Amniotic stem cell (primary cell): Measurements from ENCODE around the gene TMCC2.
"Not testable (repeated sequence)": the region's sequence is repeated elsewhere in the genome, so short reads cannot be mapped to it uniquely, and the experiment has no call there.

ENCODE experiments used
- DNase-seq: peaks from one replicate; lab custom pipeline; 2025; lab: John Stamatoyannopoulos, UW

The TMCC2 gene

GRCh38 chr1:205261946-205262691 lies 34.4 kb downstream of the TMCC2 start:
- peak; percentile 21 for DNase-seq

DNA sequence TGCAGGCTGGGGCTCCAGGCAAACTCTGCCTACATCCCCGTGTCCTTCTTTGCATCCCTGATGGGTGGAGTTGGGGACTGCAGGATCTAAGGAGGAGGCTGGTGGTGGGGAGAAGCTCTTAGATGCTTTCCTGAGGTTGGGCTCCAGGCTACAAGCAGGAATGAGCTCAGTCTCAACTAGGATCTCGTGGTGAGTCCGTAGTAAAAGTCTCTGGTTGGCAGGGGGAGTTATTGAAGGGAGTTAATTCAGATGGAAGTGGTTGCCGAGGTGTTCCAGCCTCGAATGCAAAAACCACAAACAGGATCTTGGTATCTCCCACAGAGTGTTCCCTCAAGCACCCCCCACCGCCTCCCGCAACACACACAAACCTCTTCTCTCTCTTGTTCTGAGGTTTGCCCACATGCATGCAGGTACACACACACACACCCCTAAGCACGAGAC lies 35.0 kb downstream of the TMCC2 start:
- DNase-seq: no peak

GRCh38 chr1:205263580-205264190 lies 35.9 kb downstream of the TMCC2 start:
- DNase-seq: no peak

- no peak for DNase-seq
Measured at GRCh38 chr1:205266611-205267305, 39.0 kb downstream of the TMCC2 start.

DNA sequence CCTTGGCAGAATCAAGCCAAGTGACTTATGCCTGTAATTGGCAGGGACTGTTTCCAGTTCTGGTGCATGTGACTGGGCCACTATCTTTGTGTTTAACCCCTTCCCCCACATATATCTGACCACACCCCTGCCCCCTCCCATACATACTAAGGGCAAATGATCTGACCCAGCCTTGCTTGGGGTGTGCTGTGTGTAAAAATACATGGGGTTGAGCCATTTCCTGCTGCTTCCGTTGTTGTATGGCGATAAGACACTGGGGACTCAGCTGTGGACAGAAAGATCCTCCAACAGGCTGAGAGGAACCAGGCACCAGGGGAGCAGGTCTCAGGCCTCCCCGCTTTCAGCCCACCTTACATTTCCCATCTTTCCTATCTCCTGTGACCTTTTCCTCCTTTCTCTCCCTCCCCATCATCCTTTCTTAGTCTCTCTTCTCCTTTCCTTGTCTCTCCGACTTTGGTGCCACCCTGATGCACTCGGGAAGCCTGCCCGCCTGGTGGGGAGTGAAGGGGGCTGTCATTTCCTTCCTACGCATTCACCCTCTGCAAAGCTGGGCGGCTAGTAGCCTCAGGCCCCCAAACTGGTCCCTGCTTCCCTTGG lies 39.7 kb downstream of the TMCC2 start:
- DNase-seq: no peak

- DNase-seq: no peak
Measured at GRCh38 chr1:205268846-205269680, 41.3 kb downstream of the TMCC2 start.

DNA sequence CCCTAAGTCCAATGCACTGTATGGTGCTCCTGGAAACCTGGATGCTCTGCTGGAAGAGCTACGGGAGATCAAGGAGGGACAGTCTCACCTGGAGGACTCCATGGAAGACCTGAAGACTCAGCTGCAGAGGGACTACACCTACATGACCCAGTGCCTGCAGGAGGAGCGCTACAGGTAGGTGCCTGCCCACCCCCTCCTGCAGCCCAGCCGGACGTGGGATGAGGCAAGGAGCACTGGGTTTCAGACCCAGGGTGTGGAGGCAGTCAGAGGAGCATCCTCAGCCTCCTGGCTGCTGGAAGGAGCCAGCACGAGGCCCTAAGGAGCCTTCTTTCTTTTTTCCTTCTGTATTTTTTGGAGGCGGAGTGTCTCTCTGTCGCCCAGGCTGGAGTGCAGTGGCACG lies 42.0 kb downstream of the TMCC2 start:
- no peak for DNase-seq

DNA sequence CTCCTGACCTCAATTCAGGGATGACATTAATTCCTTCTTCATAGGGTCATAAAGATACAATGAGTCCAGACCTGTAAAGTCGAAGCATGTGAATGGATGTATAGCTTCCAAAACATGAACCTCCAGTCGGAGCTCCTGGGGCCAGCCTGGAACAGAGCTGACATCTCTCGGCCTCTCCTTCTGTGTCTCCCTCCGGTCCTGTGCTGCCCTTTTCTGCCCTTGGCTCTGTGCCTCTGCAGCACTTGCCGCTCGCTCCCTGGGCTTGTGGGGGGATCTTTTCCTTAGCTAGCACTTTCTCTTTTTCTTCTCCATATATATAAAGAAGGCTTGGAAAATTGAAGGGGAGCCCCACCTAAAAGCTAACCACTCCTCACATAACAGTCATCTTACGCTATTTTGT lies 42.5 kb downstream of the TMCC2 start:
- no peak for DNase-seq

GRCh38 chr1:205270764-205271163 lies 43.0 kb downstream of the TMCC2 start:
- no peak for DNase-seq

GRCh38 chr1:205271277-205271676 lies 43.5 kb downstream of the TMCC2 start:
- no peak for DNase-seq

DNA sequence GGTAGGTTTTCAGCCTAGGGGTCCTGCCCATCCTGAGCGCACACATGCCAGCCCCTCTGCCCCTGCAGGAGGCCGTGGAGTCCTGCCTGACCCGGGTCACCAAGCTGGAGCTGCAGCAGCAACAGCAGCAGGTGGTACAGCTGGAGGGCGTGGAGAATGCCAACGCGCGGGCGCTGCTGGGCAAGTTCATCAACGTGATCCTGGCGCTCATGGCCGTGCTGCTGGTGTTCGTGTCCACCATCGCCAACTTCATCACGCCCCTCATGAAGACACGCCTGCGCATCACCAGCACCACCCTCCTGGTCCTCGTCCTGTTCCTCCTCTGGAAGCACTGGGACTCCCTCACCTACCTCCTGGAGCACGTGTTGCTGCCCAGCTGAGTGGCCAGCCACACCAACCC lies 44.0 kb downstream of the TMCC2 start:
- DNase-seq: no peak

DNA sequence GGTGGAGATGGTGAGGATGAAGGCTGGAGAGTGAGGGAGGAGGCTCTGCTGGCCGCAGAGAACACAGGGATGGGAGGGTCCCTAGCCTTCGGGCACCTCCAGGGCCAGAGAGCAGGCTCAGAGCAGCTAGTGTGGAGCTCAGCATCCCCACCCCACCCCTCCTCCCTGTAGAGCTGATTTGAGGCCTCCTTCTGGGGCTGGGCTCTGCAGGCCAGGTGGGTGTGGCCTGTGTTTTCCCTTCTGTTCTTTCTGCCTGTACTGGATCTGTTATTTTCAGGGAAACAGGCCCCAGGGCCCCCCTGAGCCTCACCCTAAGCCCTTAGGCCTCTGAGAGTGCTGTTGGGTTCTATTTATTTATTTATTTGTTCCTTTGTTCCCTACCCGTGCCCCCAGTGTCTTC lies 44.8 kb downstream of the TMCC2 start:
- DNase-seq: no peak

- DNase-seq: no peak
Measured at GRCh38 chr1:205273551-205273982, 45.8 kb downstream of the TMCC2 start.

DNA sequence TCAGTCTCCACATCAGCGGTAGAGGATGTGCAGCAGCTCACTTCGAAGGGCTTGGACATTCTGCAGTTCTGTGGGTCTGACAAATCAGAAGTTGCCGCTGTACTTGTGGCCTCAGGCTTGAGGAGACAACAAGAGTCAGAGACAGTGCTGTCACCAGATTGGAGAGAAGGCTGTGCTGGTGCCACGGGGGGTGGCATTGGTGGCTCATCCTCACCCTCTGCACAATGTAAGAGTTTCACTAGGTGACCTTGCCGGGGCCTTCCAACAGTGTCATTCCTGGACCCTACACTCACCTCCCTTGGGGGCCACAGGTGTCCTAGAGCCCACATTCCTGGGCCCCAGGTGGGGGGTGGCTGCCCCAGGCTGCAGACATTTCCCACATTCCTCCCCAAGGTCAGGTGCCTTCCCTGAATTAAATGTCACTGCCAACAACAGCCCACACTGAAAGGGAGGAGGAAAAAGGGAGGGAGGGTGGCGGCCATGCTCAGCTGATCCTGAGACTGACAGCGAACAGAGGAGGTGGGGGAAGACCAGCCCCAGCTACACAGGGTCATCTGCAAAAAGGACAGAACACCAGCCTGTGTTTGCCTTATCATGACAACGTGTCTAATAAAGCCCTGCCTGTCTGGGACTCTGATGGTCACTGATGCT lies 46.4 kb downstream of the TMCC2 start:
- DNase-seq: no peak

DNA sequence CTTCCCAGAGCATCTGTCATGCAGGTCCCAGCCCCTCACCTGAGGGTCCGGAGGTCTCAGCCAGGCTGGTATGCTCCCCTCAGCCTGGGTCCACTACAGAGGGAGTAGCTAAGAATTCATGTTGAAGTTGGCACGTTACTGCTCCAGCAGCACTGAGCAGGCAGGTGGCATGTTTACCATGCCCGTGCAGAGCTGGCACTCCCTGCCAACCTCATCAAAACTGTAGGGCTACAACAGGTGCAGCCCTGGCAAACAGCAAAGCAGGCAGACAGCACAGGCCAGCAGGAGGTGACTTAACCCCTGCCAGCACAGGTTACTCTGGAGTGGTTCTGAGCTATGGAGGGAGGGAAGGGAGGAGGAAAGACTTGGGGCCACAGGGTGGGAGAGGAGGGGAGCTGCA lies 47.4 kb downstream of the TMCC2 start:
- DNase-seq: no peak

- no peak for DNase-seq
Measured at GRCh38 chr1:205275916-205276688, 48.4 kb downstream of the TMCC2 start.

GRCh38 chr1:205276689-205277065 lies 48.9 kb downstream of the TMCC2 start:
- no peak for DNase-seq

GRCh38 chr1:205279986-205280385 lies 52.2 kb downstream of the TMCC2 start:
- DNase-seq: no peak

DNA sequence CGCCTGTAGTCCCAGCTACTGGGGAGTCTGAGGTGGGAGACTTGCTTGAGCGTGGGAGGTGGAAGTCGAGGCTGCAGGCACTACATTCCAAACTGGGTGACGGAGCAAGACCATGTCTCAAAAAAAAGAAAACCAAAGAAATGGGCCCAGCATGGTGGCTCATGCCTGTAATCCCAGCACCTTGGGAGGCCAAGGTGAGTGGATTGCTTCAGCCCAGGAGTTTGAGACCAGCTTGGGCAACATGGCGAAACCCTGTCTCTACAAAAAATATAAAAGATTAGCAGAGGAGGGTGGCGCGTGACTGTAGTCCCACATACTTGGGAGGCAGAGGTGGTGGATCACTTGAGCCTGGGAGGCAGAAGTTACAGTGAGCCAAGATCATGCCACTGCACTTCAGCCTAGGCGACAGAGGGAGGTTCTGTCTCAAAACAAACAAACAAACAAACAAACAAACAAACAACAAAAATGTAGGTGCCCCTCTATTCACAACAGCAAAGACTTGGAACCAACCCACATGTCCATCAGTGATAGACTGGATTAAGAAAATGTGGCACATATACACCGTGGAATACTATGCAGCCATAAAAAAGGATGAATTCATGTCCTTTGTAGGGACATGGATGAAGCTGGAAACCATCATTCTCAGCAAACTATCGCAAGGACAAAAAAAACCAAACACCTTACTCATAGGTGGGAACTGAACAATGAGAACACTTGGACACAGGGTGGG lies 53.1 kb downstream of the TMCC2 start:
- DNase-seq: not testable (repeated sequence)
